HCT116 (cell line): ENCODE measurements around the gene PRCC. TPM values are rescaled to one million over a fixed set of nuclear protein-coding genes. Genes with fewer than 3 reads are reported as not detected.

Source experiments
- ATAC-seq: fragments of 200-7000 bp; cut with Tn5 transposase; 2 replicates; pipeline ENCODE4 v1.9.1; 2020; ENCODE audit warnings: mild to moderate bottlenecking, moderate library complexity
- BruUV-seq: library from RNA; stranded (reverse); fragments of 400-500 nt; replicated peaks from 2 replicates; lab custom pipeline; 2021; lab: Mats Ljungman, UMichigan
- CTCF ChIA-PET: fragments of 300-600 bp; sonication (Branson Sonifier 250); formaldehyde crosslinking; loops from one replicate; lab custom pipeline; 2021; ENCODE audit warnings: antibody characterized with exemption; lab: Charles Lee
- POLR2A ChIA-PET: fragments of 300-600, 350-600 bp; sonication (Branson Sonifier 250); formaldehyde crosslinking; loops from one replicate; lab custom pipeline; 2021; ENCODE audit warnings: antibody characterized with exemption; lab: Charles Lee
- RAD21 ChIA-PET, 2 experiments: fragments of 300-600 bp; sonication (Branson Sonifier 250); formaldehyde crosslinking; loops; one replicate each; lab custom pipeline; 2023; ENCODE audit warnings: low total read pairs in 2 of 2; ENCODE audit not compliant: uncharacterized antibody in 2 of 2, unreplicated experiment in 2 of 2, low non-redundant PET in 1 of 2; lab: Charles Lee
- DNase-seq: peaks from one replicate; pipeline ENCODE4 v3.0.0-alpha.2; 2010; ENCODE audit warnings: low read depth, low spot score
- H2AFZ ChIP-seq: fragments of 200-600 bp; shearing (Covaris generic), sonication (generic); 2 replicates; pipeline ENCODE4 v1.6.1; 2017; ENCODE audit warnings: low read depth, mixed run types, mixed read lengths, antibody characterized with exemption, low read length; ENCODE audit not compliant: poor library complexity, severe bottlenecking
- H3K27ac ChIP-seq: 2 replicates; pipeline ENCODE4 v1.5.1; 2012; ENCODE audit warnings: low read depth, low read length
- H3K27me3 ChIP-seq: fragments of 200-600 bp; sonication (generic); 2 replicates; pipeline ENCODE4 v1.6.1; 2016; ENCODE audit warnings: mixed run types, low read length, mixed read lengths; ENCODE audit not compliant: insufficient read depth
- H3K36me3 ChIP-seq, 2 experiments: fragments of 200-500 bp in 1 of 2; fragments of 200-600 bp in 1 of 2; sonication (Bioruptor generic) in 1 of 2; sonication (generic) in 1 of 2; 2 replicates each; pipeline versions ENCODE4 v1.5.1 to v1.6.1; 2014 to 2016; ENCODE audit warnings: low read length in 2 of 2, inconsistent platforms in 1 of 2, mixed read lengths in 1 of 2, mixed run types in 1 of 2; ENCODE audit not compliant: insufficient read depth in 2 of 2, control insufficient read depth in 1 of 2
- H3K4me1 ChIP-seq, 2 experiments: fragments of 200-600 bp in 1 of 2; sonication (generic) in 1 of 2; 2 replicates each; pipeline versions ENCODE4 v1.5.1 to v1.6.1; 2012 to 2017; ENCODE audit warnings: low read length in 2 of 2, inconsistent platforms in 1 of 2, mild to moderate bottlenecking in 1 of 2, mixed read lengths in 1 of 2, mixed run types in 1 of 2, moderate library complexity in 1 of 2; ENCODE audit not compliant: insufficient read depth in 2 of 2, control insufficient read depth in 1 of 2
- H3K4me2 ChIP-seq: fragments of 200-600 bp; sonication (generic); 2 replicates; pipeline ENCODE4 v1.6.1; 2017; ENCODE audit warnings: mixed run types, low read length, mixed read lengths
- H3K4me3 ChIP-seq, 2 experiments: fragments of 200-600 bp in 1 of 2; sonication (generic) in 1 of 2; replicated peaks in 1 of 2; 2 replicates each; pipeline ENCODE4 v1.5.1; 2011 to 2016; ENCODE audit warnings: low read length in 2 of 2, control low read depth in 1 of 2, low read depth in 1 of 2, mild to moderate bottlenecking in 1 of 2, mixed read lengths in 1 of 2, mixed run types in 1 of 2
- H3K79me2 ChIP-seq: fragments of 200-600 bp; sonication (generic); 2 replicates; pipeline ENCODE4 v1.6.1; 2017; ENCODE audit warnings: mild to moderate bottlenecking, mixed run types, low read length, moderate library complexity, mixed read lengths; ENCODE audit not compliant: insufficient read depth
- H3K9ac ChIP-seq: fragments of 200-600 bp; sonication (generic); 2 replicates; pipeline ENCODE4 v1.6.1; 2016; ENCODE audit warnings: low read length, mixed read lengths
- H3K9me2 ChIP-seq: fragments of 200-600 bp; sonication (generic), shearing (Covaris generic); 2 replicates; pipeline ENCODE4 v1.6.1; 2017; ENCODE audit warnings: mixed run types, mild to moderate bottlenecking, moderate library complexity; ENCODE audit not compliant: insufficient read depth
- H3K9me3 ChIP-seq, 2 experiments: fragments of 200-500 bp in 1 of 2; fragments of 200-600 bp in 1 of 2; sonication (Bioruptor generic) in 1 of 2; sonication (generic) in 1 of 2; 2 replicates each; pipeline ENCODE4 v1.6.1; 2014 to 2017; ENCODE audit warnings: low read length in 2 of 2, mixed read lengths in 2 of 2, inconsistent platforms in 1 of 2, low read depth in 1 of 2, mild to moderate bottlenecking in 1 of 2, mixed run types in 1 of 2, moderate library complexity in 1 of 2; ENCODE audit not compliant: control insufficient read depth in 1 of 2, insufficient read depth in 1 of 2
- H4K20me1 ChIP-seq: fragments of 200-600 bp; sonication (generic), shearing (Covaris generic); 2 replicates; pipeline ENCODE4 v1.6.1; 2017; ENCODE audit warnings: mixed run types, mild to moderate bottlenecking, moderate library complexity; ENCODE audit not compliant: insufficient read depth
- CBX3 ChIP-seq: IDR thresholded peaks from 2 replicates; pipeline ENCODE4 v1.6.1; 2012; ENCODE audit warnings: low read depth
- ELF1 ChIP-seq: IDR thresholded peaks from 2 replicates; pipeline ENCODE4 v1.6.1; 2012; ENCODE audit warnings: low read depth, borderline replicate concordance
- EZH2 ChIP-seq: fragments of 200-600 bp; sonication (generic); IDR thresholded peaks from 2 replicates; pipeline ENCODE4 v1.6.1; 2017; ENCODE audit warnings: antibody characterized with exemption, mixed run types
- EZH2phosphoT487 ChIP-seq: fragments of 200-600 bp; IDR thresholded peaks from 2 replicates; pipeline ENCODE4 v1.6.1; 2018; ENCODE audit warnings: antibody characterized with exemption, borderline replicate concordance
- FOSL1 ChIP-seq: IDR thresholded peaks from 2 replicates; pipeline ENCODE4 v1.6.1; 2012; ENCODE audit warnings: low read depth
- JUND ChIP-seq: IDR thresholded peaks from 2 replicates; pipeline ENCODE4 v1.6.1; 2012
- POLR2AphosphoS5 ChIP-seq: IDR thresholded peaks from 2 replicates; pipeline ENCODE4 v1.6.1; 2011; ENCODE audit warnings: mild to moderate bottlenecking, low read depth, low read length, moderate library complexity
- SRF ChIP-seq: IDR thresholded peaks from 2 replicates; pipeline ENCODE4 v1.6.1; 2012; ENCODE audit warnings: low read depth
- TCF7L2 ChIP-seq: IDR thresholded peaks from 2 replicates; pipeline ENCODE4 v1.7.0; 2011; ENCODE audit warnings: borderline replicate concordance, inconsistent platforms; ENCODE audit not compliant: insufficient read depth, insufficient read length; ENCODE audit errors: extremely low read depth
- YY1 ChIP-seq: IDR thresholded peaks from 2 replicates; pipeline ENCODE4 v1.6.1; 2011; ENCODE audit warnings: low read length, low read depth, moderate library complexity, mild to moderate bottlenecking; ENCODE audit not compliant: insufficient replicate concordance; ENCODE audit errors: extremely low read depth
- ZFX ChIP-seq: fragments of 450-650 bp; IDR thresholded peaks from 2 replicates; pipeline ENCODE4 v1.6.1; 2017
- intact Hi-C: fragments of 100-400 bp; cut with micrococcal nuclease; formaldehyde crosslinking; loops from 2 replicates; pipeline ENCODE4 v1.10.0; 2022
- total RNA-seq: library from RNA; stranded (reverse); gene quantifications from one replicate; pipeline ENCODE4 v1.2.1, GENCODE V29; 2021; ENCODE audit not compliant: unreplicated experiment
- TF ChIP-seq, protein P1 (sequence below), 3 experiments: fragments of 200-600 bp in 1 of 3; sonication (generic) in 1 of 3; IDR thresholded peaks in 2 of 3; conservative IDR thresholded peaks in 1 of 3; 2 replicates each; pipeline ENCODE4 v1.5.1; 2012 to 2017; ENCODE audit warnings: low read depth in 2 of 3, low read length in 2 of 3, antibody characterized with exemption in 1 of 3, borderline replicate concordance in 1 of 3, control low read depth in 1 of 3, mild to moderate bottlenecking in 1 of 3, mixed read lengths in 1 of 3, mixed run types in 1 of 3, moderate library complexity in 1 of 3; ENCODE audit not compliant: insufficient read depth in 1 of 3
- TF ChIP-seq, protein P2 (sequence below): IDR thresholded peaks from 2 replicates; pipeline ENCODE4 v1.6.1; 2012

The PRCC gene
- total RNA-seq, 1 experiment from 2014 or later: 78.1 TPM

DNA sequence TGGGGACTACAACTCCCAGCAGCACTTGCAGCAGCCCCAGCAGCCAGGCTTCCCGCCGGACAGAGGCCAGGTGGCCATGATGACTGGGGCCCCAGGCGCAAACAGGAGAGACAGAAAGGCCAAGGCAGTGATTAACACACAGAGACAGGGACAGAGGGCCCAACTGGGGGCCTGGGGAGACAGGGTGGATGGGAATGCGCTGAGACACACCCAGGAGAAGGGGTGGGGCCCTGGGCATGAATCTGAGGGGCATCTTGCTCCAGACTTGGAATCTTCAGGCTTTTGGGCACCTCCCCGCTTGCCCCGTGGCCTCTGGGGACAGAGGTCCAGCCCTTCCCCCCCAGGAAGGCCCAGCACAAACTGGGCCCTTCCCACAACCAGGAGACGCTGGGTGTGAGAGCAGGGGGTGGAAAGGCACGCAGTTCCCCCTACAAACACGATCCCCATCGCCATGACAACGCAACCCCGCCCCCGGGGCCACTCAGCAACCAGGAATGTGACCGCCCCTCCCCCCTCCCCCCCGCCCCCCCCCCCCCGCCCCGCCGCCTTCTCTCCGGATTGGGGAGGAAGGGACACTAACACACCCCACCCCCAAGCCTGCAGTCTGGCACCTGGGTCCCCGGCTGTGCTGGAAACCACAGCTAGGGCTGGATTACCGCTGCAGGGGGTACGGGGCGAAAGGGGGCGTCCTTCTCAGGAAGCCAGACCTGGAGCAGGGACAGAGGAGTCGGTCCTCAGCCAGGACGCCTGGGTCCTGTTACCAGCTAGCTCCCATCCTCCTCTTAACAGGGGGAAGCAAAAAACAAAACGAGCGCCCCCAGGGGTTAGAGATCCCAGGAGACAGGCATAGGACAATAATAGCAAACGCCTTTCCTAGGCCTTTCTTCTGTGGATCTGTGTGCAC lies 20.4 kb upstream of the PRCC start:
- no peaks in the 10 kb centered on the region for H4K20me1 ChIP-seq
- no TSS peak for BruUV-seq
- no peak for TF ChIP-seq EZH2phosphoT487
- TF ChIP-seq, protein P1, sequence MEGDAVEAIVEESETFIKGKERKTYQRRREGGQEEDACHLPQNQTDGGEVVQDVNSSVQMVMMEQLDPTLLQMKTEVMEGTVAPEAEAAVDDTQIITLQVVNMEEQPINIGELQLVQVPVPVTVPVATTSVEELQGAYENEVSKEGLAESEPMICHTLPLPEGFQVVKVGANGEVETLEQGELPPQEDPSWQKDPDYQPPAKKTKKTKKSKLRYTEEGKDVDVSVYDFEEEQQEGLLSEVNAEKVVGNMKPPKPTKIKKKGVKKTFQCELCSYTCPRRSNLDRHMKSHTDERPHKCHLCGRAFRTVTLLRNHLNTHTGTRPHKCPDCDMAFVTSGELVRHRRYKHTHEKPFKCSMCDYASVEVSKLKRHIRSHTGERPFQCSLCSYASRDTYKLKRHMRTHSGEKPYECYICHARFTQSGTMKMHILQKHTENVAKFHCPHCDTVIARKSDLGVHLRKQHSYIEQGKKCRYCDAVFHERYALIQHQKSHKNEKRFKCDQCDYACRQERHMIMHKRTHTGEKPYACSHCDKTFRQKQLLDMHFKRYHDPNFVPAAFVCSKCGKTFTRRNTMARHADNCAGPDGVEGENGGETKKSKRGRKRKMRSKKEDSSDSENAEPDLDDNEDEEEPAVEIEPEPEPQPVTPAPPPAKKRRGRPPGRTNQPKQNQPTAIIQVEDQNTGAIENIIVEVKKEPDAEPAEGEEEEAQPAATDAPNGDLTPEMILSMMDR (IDR thresholded peaks at IDR 0.05 in 2 of 3, conservative IDR thresholded peaks at IDR 0.05 in 1 of 3; ENCODE audit: borderline replicate concordance in 1 of 3, insufficient read depth in 1 of 3, low read depth in 2 of 3, low read length in 2 of 3): peak in 2 of 3 experiments; percentile 39 to 41; a peak in 3 of 6 replicates
- peak; percentile 62 for TF ChIP-seq POLR2AphosphoS5
- TF ChIP-seq ZFX: peak; percentile 67
- no peak for TF ChIP-seq TCF7L2
- no peak for TF ChIP-seq SRF
- no peak for TF ChIP-seq JUND
- TF ChIP-seq, protein P2, sequence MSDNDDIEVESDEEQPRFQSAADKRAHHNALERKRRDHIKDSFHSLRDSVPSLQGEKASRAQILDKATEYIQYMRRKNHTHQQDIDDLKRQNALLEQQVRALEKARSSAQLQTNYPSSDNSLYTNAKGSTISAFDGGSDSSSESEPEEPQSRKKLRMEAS: no peak
- no peak for TF ChIP-seq FOSL1
- no peak for TF ChIP-seq EZH2
- no peak for TF ChIP-seq CBX3
- TF ChIP-seq ELF1: no peak
- TF ChIP-seq YY1: peak; percentile 89
- TF ChIP-seq, all 23 proteins: peak for 4
- peaks cover 85% of the 10 kb centered on the region for H3K79me2 ChIP-seq
- RAD21 ChIA-PET: interaction anchor here in 1 of 2 experiments (1.0 kb wide), 1 partner anchor 19 kb away, joined by 3 read pairs; the partner anchor contains the start of genes ISG20L2 and METTL25B
- POLR2A ChIA-PET: interaction anchor here (1.0 to 1.5 kb wide), 3 partner anchors 19 to 58 kb away, joined by 3 to 7 read pairs (median 5); partner anchors contain the start of genes ISG20L2, METTL25B and PRCC
- peaks cover 16 to 21% of the 10 kb centered on the region in 2 experiments; a peak in 2 of 4 replicates for H3K36me3 ChIP-seq
- ATAC-seq (peak; percentile 47), DNase-seq (peak; percentile 61)
- no peaks in the 10 kb centered on the region for H3K9me3 ChIP-seq
- H3K27me3 ChIP-seq: no peaks in the 10 kb centered on the region
- peaks cover 29 to 64% of the 10 kb centered on the region in 2 experiments for H3K4me1 ChIP-seq
- H3K9me2 ChIP-seq: no peaks in the 10 kb centered on the region
- H3K4me3 ChIP-seq: peak overlapping the region; percentile 67 to 97
- H3K9ac ChIP-seq: peak overlapping the region; percentile 94
- H3K27ac ChIP-seq: peak overlapping the region; percentile 99
- no peak overlapping the region for H2AFZ ChIP-seq
- intact Hi-C loops: loop anchor here (1.0 to 10.0 kb wide), 2 partner anchors 20 to 242 kb away; partner anchors contain the start of genes MEF2D and PRCC
- H3K4me2 ChIP-seq: peak overlapping the region; percentile 97
- CTCF ChIA-PET: interaction anchor here (0.7 to 1.8 kb wide), 5 partner anchors 18 to 57 kb away, joined by 3 to 12 read pairs (median 4); partner anchors contain the start of genes ISG20L2, METTL25B and PRCC
